ENCODE measurements around the gene CDK12. TPM values are rescaled to one million over a fixed set of nuclear protein-coding genes. Genes with fewer than 3 reads are reported as not detected.
A peak's percentile ranks its signal among the peaks of the same experiment; 100 is the strongest.

The CDK12 gene
- total RNA-seq, 1 experiment from 2014 or later, result 30.4 TPM

DNA sequence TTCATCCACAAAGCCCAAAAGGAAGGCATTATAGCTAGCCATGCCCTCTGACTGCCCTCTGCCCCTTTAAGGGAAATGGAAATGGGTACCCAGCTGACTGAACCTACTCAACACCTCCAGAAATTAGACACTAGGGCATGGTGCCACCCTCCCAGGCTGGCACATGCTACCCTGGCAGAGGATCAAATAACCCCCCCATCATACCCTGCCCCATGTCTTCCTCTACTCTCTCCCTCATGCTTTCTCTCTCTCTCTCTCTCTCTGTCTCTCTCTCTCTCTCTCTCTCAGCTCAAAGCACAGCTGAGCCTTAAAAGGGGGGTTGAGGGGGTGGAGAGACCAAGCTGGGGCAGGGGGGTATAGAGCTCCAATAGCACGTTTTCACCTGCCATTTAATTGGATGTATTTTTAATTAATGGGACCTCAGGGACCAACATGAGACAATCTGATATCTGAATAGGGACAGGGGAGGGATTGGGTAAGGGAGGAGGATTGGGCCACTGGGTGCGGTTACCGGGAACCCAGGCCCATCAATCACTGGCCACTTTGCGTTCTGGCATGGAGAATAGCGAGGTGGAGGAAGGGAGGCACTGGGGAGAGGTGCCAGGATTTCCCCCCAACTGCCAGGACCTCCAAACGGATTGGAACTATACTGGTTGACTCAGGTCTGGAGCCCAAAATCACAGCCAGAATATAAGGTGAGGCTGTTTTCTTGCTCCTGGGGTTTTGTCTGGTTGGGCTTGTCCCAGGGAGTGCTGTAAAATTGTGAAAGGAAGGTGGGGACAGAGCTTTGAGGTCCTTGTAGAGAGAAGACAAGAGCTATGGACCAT, 88.7 kb downstream of the CDK12 start:
- DNase-seq (no peak), ATAC-seq (no peak)
- Histone ChIP-seq H3K27me3 (ENCODE audit: low read length) (no peaks in the 10 kb centered on the region), H3K9me3 (ENCODE audit: low read length) (no peaks in the 10 kb centered on the region), H3F3A (ENCODE audit: low read length, unreplicated experiment) (no peaks in the 10 kb centered on the region), H3K9me2 (replicated peaks; ENCODE audit: low read length) (no peaks in the 10 kb centered on the region), H3K4me1 (ENCODE audit: insufficient read depth, low read length) (peaks cover 13% of the 10 kb centered on the region), H3K36me3 (ENCODE audit: low read depth, low read length) (no peaks in the 10 kb centered on the region), H3K79me2 (ENCODE audit: low read length) (no peaks in the 10 kb centered on the region), H2AFZ (ENCODE audit: low read length) (no peak overlapping the region), H3K9ac (ENCODE audit: low read length) (no peak overlapping the region), H4K20me1 (ENCODE audit: low read length) (no peaks in the 10 kb centered on the region), H3K4me3 (ENCODE audit: low read length) (no peak overlapping the region), H3K27ac (ENCODE audit: low read length) (no peak overlapping the region), H3K4me2 (ENCODE audit: low read length) (no peak overlapping the region)
- ChIA-PET POLR2A (ENCODE audit: unreplicated experiment) (no interaction called here), CTCF (no interaction called here)
- BruUV-seq (replicated peaks), result no TSS peak
- TF ChIP-seq, protein P1, sequence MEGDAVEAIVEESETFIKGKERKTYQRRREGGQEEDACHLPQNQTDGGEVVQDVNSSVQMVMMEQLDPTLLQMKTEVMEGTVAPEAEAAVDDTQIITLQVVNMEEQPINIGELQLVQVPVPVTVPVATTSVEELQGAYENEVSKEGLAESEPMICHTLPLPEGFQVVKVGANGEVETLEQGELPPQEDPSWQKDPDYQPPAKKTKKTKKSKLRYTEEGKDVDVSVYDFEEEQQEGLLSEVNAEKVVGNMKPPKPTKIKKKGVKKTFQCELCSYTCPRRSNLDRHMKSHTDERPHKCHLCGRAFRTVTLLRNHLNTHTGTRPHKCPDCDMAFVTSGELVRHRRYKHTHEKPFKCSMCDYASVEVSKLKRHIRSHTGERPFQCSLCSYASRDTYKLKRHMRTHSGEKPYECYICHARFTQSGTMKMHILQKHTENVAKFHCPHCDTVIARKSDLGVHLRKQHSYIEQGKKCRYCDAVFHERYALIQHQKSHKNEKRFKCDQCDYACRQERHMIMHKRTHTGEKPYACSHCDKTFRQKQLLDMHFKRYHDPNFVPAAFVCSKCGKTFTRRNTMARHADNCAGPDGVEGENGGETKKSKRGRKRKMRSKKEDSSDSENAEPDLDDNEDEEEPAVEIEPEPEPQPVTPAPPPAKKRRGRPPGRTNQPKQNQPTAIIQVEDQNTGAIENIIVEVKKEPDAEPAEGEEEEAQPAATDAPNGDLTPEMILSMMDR (conservative IDR thresholded peaks at IDR 0.05; ENCODE audit: low read depth, low read length), result no peak
- TF ChIP-seq EZH2 (IDR thresholded peaks at IDR 0.05; ENCODE audit: low read length, unreplicated experiment) (no peak), EZH2phosphoT487 (IDR thresholded peaks at IDR 0.05; ENCODE audit: borderline replicate concordance, low read length) (no peak)
- intact Hi-C loops (cut with micrococcal nuclease), result no loop called here

DNA sequence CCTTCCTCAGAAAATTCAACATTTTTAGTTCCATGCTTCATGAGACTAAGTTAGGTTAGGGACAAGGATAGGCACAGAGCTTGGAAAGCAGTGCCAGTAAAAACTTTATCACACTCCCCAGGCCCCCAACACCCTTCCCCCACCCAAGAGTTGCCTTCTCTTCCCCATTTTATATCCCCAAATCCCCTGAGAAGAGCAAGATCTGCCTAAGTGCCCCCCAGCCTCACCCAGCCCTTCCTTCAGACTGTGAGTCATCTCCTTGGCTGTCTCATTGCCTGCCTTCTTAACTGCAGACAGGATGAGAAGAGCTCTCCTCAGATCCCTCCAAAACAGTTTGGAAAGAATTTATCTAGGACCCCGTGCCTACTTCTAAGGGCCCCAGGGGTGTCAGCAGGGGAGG, 90.6 kb downstream of the CDK12 start:
- ATAC-seq (peak; percentile 47; the same call in 1 of the 2 replicates), DNase-seq (no peak)
- H3K9me2 ChIP-seq (replicated peaks; ENCODE audit: low read length), result no peaks in the 10 kb centered on the region
- no peaks in the 10 kb centered on the region for H3F3A ChIP-seq (ENCODE audit: low read length, unreplicated experiment)
- no peaks in the 10 kb centered on the region for H4K20me1 ChIP-seq (ENCODE audit: low read length)
- H3K36me3 ChIP-seq (ENCODE audit: low read depth, low read length), result no peaks in the 10 kb centered on the region
- ChIA-PET POLR2A (ENCODE audit: unreplicated experiment) (no interaction called here), CTCF (interaction anchor here (0.6 kb wide), 1 partner anchor 71 kb away, joined by 3 read pairs; no protein-coding TSS in a partner anchor)
- H3K9ac ChIP-seq (ENCODE audit: low read length), result no peak overlapping the region
- H3K9me3 ChIP-seq (ENCODE audit: low read length), result no peaks in the 10 kb centered on the region
- H3K4me1 ChIP-seq (ENCODE audit: insufficient read depth, low read length), result peaks cover 13% of the 10 kb centered on the region
- no peak overlapping the region for H3K27ac ChIP-seq (ENCODE audit: low read length)
- H3K4me2 ChIP-seq (ENCODE audit: low read length), result no peak overlapping the region
- TF ChIP-seq EZH2 (IDR thresholded peaks at IDR 0.05; ENCODE audit: low read length, unreplicated experiment), result no peak
- BruUV-seq (replicated peaks), result no TSS peak
- H3K4me3 ChIP-seq (ENCODE audit: low read length), result no peak overlapping the region
- no peaks in the 10 kb centered on the region for H3K79me2 ChIP-seq (ENCODE audit: low read length)
- H3K27me3 ChIP-seq (ENCODE audit: low read length), result no peaks in the 10 kb centered on the region
- H2AFZ ChIP-seq (ENCODE audit: low read length), result no peak overlapping the region
- intact Hi-C loops (cut with micrococcal nuclease), result no loop called here

DNA sequence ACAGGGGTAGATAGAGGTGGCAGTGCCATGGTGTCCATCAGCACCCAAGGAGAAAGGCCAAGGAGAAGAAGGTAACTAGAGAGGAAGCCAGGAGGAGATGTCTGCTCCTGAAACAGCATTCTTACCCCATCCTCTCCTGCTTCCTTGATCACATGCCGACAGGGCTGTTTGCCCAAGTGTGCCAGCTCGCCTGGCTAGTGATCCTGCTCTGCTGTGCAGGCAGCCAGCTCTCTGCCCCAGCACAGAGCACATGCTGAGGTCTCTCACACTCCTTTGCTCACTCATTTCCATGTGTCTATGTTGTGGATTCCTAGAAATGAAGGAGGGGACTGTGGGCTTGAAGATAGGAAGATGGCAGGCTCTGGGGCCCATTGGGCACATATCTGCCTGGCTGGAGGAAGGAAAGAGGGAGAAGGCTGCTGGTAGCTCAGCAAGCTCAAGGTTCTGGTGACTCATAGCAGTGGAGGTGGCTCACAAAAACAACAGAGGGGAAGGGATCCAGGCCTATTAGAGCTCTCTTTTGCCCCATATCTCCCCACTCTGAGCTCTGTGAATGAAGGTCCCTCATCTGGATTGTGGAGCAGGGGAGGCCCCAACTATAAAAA, 92.2 kb downstream of the CDK12 start:
- POLR2A ChIA-PET (ENCODE audit: unreplicated experiment), result no interaction called here
- Histone ChIP-seq H3F3A (ENCODE audit: low read length, unreplicated experiment) (no peaks in the 10 kb centered on the region), H3K9me3 (ENCODE audit: low read length) (no peaks in the 10 kb centered on the region), H4K20me1 (ENCODE audit: low read length) (no peaks in the 10 kb centered on the region), H3K27ac (ENCODE audit: low read length) (peak overlapping the region; percentile 14; the same call in 1 of the 2 replicates), H3K9ac (ENCODE audit: low read length) (no peak overlapping the region), H3K9me2 (replicated peaks; ENCODE audit: low read length) (no peaks in the 10 kb centered on the region), H3K36me3 (ENCODE audit: low read depth, low read length) (no peaks in the 10 kb centered on the region), H3K79me2 (ENCODE audit: low read length) (no peaks in the 10 kb centered on the region), H3K4me1 (ENCODE audit: insufficient read depth, low read length) (peaks cover 13% of the 10 kb centered on the region), H3K27me3 (ENCODE audit: low read length) (no peaks in the 10 kb centered on the region), H3K4me3 (ENCODE audit: low read length) (no peak overlapping the region), H3K4me2 (ENCODE audit: low read length) (peak overlapping the region; percentile 24; the same call in 1 of the 2 replicates), H2AFZ (ENCODE audit: low read length) (0 out of 2 replicates have a peak overlapping the region, but pooled peaks have one; percentile 4)
- DNase-seq, result peak; percentile 47
- no TSS peak for BruUV-seq (replicated peaks)
- peak; percentile 91 for ATAC-seq
- TF ChIP-seq, protein P1 (conservative IDR thresholded peaks at IDR 0.05; ENCODE audit: low read depth, low read length), result no peak
- TF ChIP-seq EZH2 (IDR thresholded peaks at IDR 0.05; ENCODE audit: low read length, unreplicated experiment) (no peak), EZH2phosphoT487 (IDR thresholded peaks at IDR 0.05; ENCODE audit: borderline replicate concordance, low read length) (no peak)
- CTCF ChIA-PET, result interaction anchor here (1.0 to 1.3 kb wide), 2 partner anchors 22 to 68 kb away, joined by 3 to 8 read pairs; no protein-coding TSS in a partner anchor
- intact Hi-C loops (cut with micrococcal nuclease), result no loop called here

All from PC-3 (cell line).